ENCODE results near the gene CFAP45. TPM values are rescaled to one million over a fixed set of nuclear protein-coding genes. Genes with fewer than 3 reads are reported as not detected.

The CFAP45 gene
- total and polyA plus RNA-seq, 3 donors from 2014 or later = 13.0 to 59.6 (median 30.4) TPM

DNA sequence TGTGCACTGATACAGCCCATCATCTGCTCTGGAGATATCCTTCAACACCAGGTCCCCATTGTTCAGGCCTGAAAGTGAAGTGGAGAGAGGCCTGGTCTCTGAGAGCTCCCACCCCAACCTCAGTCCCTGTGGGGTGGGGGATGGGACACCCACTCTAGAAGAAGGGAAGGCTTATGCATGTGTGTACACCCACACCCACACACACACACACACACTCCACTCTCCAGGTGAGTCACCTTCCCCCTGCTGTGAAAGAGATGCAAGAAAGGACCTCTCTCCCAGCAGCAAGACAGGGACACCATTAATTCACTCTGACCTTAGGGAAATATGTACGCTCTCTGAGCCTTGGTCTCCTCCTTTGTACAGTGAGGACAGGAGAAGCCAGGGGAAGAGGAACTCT lies 43.4 kb downstream of the CFAP45 start:
- 78 to 93% methylated on average over 1 of the region's 1 CpG for WGBS, 2 donors
- Histone ChIP-seq H3K4me3 (no peak overlapping the region), H3K27ac (no peak overlapping the region), H3K27me3 (no peaks in the 10 kb centered on the region), H3K36me3 (ENCODE audit: low read depth, missing control alignments) (no peaks in the 10 kb centered on the region), H3K4me1 (peaks cover 8% of the 10 kb centered on the region), H3K9me3 (no peaks in the 10 kb centered on the region)
- intact Hi-C loops (cut with DNase I; ENCODE audit: low total_unique reads) = no loop called here
- TF ChIP-seq, protein P1, sequence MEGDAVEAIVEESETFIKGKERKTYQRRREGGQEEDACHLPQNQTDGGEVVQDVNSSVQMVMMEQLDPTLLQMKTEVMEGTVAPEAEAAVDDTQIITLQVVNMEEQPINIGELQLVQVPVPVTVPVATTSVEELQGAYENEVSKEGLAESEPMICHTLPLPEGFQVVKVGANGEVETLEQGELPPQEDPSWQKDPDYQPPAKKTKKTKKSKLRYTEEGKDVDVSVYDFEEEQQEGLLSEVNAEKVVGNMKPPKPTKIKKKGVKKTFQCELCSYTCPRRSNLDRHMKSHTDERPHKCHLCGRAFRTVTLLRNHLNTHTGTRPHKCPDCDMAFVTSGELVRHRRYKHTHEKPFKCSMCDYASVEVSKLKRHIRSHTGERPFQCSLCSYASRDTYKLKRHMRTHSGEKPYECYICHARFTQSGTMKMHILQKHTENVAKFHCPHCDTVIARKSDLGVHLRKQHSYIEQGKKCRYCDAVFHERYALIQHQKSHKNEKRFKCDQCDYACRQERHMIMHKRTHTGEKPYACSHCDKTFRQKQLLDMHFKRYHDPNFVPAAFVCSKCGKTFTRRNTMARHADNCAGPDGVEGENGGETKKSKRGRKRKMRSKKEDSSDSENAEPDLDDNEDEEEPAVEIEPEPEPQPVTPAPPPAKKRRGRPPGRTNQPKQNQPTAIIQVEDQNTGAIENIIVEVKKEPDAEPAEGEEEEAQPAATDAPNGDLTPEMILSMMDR (IDR thresholded peaks at IDR 0.05) = no peak
- no peak for TF ChIP-seq POLR2A (IDR thresholded peaks at IDR 0.05)
- no peak for DNase-seq

DNA sequence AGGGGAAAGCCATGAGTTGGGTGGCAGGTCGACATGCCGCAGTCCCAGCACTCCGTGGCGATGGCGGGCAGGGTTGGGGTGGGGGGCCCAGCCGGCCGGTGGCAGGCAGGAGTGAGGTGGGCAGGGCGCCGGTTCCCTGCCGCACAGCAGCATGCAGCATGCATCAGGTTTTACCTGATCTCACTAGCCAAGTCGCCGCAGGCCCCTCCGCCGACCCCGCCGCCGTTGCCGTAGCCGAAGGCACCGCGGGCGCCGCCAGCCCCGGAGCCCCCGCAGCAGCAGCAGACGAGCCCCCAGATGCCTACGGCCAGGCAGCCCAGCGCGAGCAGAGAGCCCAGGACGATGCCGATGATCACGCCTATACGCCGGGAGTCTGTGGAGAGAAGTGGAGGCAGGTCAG lies 44.3 kb downstream of the CFAP45 start:
- WGBS, 2 donors = 56 to 61% methylated on average over 28 to 34 of the region's 34 CpGs
- H3K4me3 ChIP-seq = no peak overlapping the region
- no peaks in the 10 kb centered on the region for H3K36me3 ChIP-seq (ENCODE audit: low read depth, missing control alignments)
- H3K27ac ChIP-seq = no peak overlapping the region
- H3K27me3 ChIP-seq = no peaks in the 10 kb centered on the region
- intact Hi-C loops (cut with DNase I; ENCODE audit: low total_unique reads) = no loop called here
- TF ChIP-seq, protein P1 (IDR thresholded peaks at IDR 0.05) = no peak
- TF ChIP-seq POLR2A (IDR thresholded peaks at IDR 0.05) = no peak
- no peak for DNase-seq
- H3K9me3 ChIP-seq = no peaks in the 10 kb centered on the region
- peaks cover 8% of the 10 kb centered on the region for H3K4me1 ChIP-seq

DNA sequence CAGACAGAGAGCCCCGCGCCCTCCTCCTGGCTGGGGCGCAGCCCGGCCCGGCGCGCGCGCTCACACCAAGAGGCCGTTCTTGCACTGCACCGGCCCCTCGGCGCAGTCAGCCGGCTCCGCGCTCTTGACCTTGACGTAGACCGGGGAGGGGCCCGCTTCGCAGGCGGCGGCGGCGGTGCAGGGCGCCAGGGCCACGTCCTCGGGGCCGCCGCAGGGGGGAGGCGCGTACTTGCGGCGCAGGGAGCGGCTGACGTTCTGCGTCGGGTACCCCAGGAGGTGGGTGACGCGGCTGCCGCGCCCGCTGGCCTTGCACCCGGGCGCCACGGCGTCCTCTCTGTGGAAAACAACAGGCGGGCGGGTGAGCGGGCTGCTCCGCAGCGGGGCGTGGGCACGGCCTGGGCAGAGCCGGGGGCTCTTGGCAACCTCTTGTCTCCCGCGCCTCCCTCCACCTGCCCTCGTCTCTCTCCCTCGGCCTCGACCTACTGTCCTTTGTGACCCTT lies 45.2 kb downstream of the CFAP45 start:
- no peaks in the 10 kb centered on the region for H3K27me3 ChIP-seq
- 1% methylated on average over 14 to 59 of the region's 59 CpGs for WGBS, 2 donors
- peak overlapping the region; percentile 71 to 75 for H3K4me3 ChIP-seq
- H3K27ac ChIP-seq = peak overlapping the region; percentile 87 to 94
- peaks cover 8% of the 10 kb centered on the region for H3K4me1 ChIP-seq
- peak; percentile 85 for DNase-seq
- no peaks in the 10 kb centered on the region for H3K9me3 ChIP-seq
- intact Hi-C loops (cut with DNase I; ENCODE audit: low total_unique reads) = no loop called here
- H3K36me3 ChIP-seq (ENCODE audit: low read depth, missing control alignments) = no peaks in the 10 kb centered on the region
- TF ChIP-seq, protein P1 (IDR thresholded peaks at IDR 0.05) = peak in 1 of 3 experiments; percentile 20
- TF ChIP-seq POLR2A (IDR thresholded peaks at IDR 0.05) = peak; percentile 38

DNA sequence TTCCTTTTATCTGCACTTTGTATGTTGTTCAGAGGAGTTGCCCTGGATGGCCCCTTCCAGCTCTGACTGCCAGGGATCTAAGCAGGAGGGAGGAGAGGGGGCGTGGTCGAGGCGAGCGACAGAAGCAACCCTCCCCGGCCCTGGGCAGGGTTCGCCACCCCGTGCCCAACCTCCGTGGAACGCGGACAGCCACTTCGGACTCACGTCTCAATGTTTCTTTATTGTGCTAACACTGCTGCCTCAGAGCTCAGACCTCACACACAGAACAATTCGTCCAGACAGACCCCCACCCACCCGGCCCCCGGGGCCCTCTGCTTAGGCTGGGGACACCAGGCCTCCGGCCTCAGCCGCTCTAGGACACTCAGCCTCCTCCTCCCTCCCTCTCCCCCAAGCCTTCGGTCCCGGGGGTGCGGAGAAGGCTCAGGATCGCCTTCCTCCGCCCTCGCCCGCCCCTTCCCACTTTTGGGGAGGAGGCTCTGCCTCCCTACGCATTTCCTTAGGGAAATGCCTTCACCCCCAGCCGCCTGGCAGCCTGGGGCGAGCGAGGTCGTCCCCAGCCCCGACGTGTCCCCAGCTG lies 45.8 kb downstream of the CFAP45 start:
- Histone ChIP-seq H3K27ac (peak overlapping the region; percentile 87 to 94), H3K4me3 (peak overlapping the region; percentile 71 to 75), H3K4me1 (peaks cover 8% of the 10 kb centered on the region), H3K27me3 (no peaks in the 10 kb centered on the region), H3K9me3 (no peaks in the 10 kb centered on the region), H3K36me3 (ENCODE audit: low read depth, missing control alignments) (no peaks in the 10 kb centered on the region)
- WGBS, 2 donors = 1 to 2% methylated on average over 17 to 31 of the region's 31 CpGs
- TF ChIP-seq, protein P1 (IDR thresholded peaks at IDR 0.05) = no peak
- TF ChIP-seq POLR2A (IDR thresholded peaks at IDR 0.05) = no peak
- intact Hi-C loops (cut with DNase I; ENCODE audit: low total_unique reads) = no loop called here
- peak; percentile 90 for DNase-seq
